GM21390 (cell line): ENCODE results near the gene ATG10.
"Not testable (repeated sequence)": the region's sequence is repeated elsewhere in the genome, so short reads cannot be mapped to it uniquely, and the experiment has no call there.

Experiments
- ATAC-seq: cut with Tn5 transposase; IDR thresholded peaks from one replicate; pipeline ENCODE4 v1.9.1; 2021; ENCODE audit not compliant: unreplicated experiment

ATG10 gene

GRCh38 chr5:82115858-82116257 lies 144.0 kb downstream of the ATG10 start:
- ATAC-seq, result no peak

DNA sequence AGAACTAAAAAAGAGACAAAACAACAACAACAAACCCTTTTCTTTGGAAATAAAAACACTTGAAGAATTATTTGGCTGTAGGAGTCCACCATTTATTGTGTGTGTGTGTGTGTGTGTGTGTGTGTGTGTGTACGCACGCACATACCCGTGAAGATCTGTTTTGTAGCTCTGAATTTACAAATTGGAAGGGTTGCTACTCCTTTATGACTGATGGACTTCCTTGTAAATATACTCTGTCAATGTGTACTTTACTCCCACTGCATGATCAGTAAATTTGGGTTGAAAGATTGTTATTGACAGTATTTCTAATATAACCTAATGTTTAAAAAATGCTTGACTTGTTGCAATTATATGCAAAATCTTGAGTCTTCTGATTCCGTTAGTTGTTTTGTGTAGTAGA lies 148.1 kb downstream of the ATG10 start:
- no peak for ATAC-seq

DNA sequence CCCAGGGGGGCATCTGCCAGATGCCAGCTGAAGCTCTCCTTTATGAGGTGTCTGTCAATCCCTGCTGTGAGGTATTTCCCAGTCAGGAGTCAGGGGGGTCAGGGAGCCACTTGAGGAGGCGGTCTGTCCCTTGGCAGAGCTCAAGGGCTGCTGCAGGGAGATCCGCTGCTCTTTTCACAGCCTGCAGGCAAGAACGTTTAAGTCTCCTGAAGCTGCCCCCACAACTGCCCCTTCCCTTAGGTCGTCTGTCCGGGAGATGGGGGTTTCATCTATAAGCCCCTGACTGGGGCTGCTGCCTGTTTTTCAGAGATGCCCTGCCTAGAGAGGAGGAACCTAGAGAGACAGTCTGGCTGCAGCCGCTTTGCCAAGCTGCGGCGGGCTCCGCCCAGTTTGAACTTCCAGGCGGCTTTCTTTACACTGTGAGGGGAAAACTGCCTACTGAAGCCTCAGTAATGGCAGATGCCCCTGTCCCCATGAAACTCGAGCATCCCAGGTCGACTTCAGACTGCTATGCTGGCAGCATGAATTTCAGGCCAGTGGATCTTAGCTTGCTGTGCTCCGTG lies 158.0 kb downstream of the ATG10 start:
- ATAC-seq, result no peak

DNA sequence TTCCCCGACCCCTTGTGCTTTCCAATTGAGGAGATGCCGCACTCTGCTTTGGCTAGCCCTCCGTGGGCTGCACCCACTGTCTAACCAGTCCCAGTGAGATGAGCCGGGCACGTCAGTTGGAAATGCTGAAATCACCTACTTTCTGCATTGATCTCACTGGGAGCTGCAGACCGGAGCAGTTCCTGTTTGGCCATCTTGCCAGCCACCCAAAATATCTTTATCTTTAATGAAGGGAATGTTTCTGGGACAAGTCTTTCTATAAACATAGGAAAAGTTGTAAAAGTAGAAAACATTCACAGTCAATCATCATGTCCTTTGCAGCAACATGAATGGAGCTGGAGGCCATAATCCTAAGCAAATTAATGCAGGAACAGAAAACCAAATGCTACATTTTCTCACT lies 158.8 kb downstream of the ATG10 start:
- ATAC-seq, result no peak

DNA sequence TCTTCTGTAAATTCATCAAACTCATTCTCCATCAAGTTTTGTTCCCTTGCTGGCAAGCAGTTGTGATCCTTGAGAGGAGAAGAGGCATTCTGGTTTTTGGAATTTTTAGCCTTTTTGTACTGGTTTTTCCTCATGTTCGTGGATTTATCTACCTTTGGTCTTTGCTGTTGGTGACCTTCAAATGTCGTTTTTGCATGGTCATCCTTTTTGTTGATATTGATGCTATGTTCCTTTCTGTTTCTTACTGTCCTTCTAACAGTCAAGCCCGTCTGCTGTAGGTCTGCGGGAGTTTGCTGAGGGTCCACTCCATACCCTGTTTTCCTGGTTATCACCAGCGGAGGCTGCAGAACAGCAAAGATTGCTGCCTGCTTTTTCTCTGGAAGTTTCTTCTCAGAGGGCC lies 165.4 kb downstream of the ATG10 start:
- no peak for ATAC-seq

GRCh38 chr5:82139837-82140236 lies 168.0 kb downstream of the ATG10 start:
- not testable (repeated sequence) for ATAC-seq

GRCh38 chr5:82142217-82142841 lies 170.5 kb downstream of the ATG10 start:
- ATAC-seq, result no peak

DNA sequence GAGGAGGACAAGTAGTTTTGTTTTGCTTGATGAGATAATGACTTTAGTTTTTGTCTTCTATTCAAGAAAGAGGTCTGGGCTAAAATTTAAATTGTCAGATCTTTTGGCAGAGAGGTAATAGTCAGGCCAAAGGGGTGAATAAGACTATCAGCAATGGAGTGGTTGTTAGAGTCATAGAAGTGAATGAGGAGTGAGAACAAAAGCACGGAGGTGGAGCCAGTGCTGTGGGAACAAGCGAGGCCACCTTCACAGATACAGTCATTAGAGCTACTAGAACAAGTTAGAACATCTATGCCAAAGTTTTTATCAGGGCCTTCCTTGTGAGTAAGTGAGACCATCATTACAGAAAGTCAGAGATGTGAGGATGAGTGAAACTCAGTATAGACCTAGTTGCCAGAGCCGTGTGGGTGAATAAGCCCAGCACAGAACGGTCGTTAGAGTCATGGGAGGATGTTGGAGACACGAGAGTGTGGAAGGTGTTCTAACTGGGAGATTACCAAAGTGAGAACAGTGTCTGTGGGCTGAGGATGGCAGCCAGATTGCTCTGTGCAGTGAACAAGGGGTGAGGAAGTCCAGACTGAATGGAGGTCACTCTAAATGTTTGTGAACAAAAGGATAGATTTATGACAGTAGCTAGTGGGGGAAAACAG lies 171.2 kb downstream of the ATG10 start:
- no peak for ATAC-seq

- no peak for ATAC-seq
Measured at GRCh38 chr5:82147860-82148573, 176.2 kb downstream of the ATG10 start.

GRCh38 chr5:82149434-82149833 lies 177.6 kb downstream of the ATG10 start:
- ATAC-seq, result no peak

DNA sequence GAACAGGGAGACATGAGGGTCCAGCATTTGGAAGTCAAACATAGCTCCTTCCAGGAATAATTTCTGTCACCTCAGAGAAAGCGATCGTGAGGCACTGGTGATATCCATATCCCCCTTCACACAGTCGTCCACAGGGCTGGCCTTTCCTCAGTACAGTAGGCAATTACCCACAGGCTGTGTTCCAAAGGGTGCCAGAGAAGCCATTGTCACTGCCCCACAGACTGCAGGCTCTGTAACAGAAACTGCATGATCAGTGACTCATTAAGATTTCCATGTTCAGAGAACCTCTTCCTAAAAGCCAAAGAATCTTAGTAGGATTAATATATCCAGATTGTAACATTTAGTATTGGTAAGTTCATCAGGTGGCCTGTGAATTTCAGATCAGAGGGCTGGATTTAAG lies 178.7 kb downstream of the ATG10 start:
- ATAC-seq, result no peak

DNA sequence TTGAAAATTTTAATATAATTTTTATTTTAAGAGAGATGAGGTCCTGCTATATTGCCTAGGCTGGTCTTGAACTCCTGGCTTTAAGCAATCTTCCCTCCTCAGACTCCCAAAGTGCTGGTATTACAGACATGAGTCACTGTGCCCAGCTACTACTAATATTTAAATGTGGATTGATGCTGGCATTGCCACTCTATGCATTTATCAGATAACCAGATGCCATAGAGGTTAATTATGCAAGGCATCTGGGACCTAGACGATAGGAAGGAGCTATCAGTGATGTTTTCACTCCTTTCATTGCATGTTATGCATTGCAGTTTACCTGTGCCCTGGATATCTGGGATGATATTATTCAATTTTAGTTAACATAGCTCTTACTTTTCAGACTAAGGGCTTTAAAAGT lies 179.4 kb downstream of the ATG10 start:
- no peak for ATAC-seq

DNA sequence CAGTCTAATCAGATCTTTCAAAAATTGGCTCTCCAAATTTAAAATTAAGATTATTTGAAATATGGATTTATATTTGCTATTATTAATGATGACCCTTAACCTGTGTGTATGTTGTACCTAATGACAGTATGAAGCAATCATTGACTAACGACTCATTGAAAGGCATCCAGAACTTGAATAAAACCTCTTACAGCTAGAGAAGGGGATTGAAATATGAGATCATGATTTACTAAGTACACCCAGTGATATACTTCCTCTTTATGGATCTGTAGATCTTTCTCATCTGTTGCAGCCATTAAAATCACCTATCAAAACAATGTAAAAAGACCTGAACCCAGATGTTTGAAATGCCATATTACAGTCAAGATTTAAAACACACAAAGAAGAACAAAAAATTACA lies 179.8 kb downstream of the ATG10 start:
- no peak for ATAC-seq

DNA sequence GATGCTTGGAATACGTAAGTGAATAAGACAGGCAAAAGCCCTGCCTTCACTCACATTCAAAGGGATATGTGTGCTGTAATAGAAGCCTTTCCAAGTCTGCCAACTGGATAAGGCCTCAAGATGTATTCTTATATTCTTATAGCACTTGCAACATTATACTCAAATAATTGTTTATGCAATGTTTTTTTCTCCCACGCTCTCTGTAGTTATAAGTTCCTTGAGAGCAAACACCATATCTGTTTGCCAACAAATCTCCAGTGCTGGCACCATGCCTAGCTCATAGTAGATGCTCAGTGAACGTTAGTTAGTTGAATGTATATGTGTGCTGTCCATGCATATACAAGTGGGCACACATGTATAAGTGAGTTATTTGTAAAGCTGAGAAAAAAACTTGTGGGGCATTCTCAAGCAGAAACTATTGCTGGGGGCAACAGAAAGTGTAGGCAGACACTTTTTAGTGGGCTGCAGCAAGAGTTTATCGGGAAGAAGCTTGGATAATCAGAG lies 181.2 kb downstream of the ATG10 start:
- no peak for ATAC-seq

- ATAC-seq, result no peak
Measured at GRCh38 chr5:82154776-82155175, 183.0 kb downstream of the ATG10 start.

- no peak for ATAC-seq
Measured at GRCh38 chr5:82155305-82155704, 183.5 kb downstream of the ATG10 start.

DNA sequence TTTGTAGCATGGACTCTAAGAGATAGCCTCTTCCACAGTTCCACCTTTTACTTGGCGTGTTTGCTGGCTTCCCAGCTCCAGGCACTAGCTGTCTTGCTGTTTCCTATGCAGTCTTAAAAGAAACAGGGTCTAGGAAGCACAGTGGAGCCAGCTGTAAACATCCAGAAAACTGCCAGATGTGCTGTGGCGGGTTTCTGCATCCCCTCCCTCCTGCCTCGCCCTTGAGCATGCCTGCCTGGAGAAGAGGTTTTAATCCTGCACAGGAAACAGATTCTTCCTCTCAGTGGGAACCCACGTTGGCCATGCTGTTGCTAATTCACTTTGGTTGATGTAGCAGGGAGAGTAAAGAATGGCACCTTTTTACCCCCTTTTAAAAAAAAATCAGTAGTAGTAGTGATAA lies 185.1 kb downstream of the ATG10 start:
- ATAC-seq, result no peak

DNA sequence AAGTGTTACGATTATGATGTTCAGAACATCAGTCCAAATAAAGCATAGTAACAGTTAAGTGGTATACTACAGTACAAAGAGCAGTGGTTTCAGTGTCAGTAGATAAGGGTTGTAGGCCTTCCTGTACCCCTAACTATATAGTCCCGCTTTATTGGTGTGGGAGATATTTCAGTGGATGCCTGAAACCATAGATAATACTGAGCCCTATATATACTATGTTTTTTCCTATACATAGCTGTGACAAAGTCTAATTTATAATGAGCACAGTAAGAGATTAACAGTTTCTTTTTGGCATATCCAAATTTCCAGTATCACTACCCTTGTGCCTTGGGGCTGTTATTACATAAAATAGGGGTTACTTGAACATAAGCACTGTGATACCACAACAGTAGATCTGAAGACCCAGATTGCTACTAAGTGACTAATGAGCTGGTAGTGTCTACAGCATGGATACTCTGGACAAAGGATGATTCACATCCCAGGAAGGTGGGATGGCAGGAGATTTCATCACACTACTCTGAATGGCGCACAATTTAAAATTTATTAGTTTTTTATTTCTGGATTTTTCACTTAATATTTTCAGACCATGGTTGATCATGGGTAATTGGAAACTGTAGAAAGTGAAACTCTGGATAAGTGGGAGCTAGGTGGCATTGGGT lies 187.1 kb downstream of the ATG10 start:
- ATAC-seq, result no peak

DNA sequence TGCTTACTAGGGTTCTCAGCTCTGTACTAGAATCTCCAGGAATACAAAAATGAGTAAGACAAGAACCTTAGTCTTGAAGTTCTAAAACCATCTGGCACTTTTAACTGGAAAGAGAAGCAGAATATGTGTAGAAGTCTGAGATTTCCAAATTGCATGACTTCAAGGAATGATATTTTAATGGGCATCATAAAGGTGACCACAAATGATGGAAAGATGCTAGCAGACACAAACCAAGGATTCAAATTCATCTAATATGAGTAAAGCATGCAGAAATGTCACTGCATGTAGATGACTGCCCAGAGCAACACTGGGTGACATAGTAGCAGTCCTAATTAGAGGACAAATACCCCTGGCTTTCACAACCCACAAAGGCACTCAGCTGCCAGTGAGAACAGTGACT lies 189.1 kb downstream of the ATG10 start:
- no peak for ATAC-seq

DNA sequence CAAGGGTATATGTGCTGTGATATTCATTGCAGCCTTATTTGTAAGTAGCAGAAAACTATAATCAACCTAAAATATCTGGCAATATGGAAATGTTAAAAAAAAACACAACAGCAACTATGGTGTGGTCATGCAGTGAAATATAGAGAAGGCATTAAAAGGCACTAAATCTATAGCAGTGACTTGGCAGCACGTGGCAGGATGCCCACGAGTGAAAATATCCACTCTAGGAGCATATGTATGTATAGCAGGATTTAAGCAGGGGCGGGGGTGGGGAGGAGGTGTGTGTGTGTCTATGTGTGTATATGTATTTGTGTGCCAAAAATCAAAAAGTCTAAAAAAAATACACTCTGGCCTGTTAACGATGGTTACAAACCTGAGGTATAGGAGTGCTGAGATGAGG lies 190.8 kb downstream of the ATG10 start:
- no peak for ATAC-seq

GRCh38 chr5:82163452-82164175 lies 191.8 kb downstream of the ATG10 start:
- ATAC-seq, result no peak
